Activated CD8-positive, alpha-beta T cell treated with anti-CD3 and anti-CD28 coated beads, Interleukin-2, amount 10 ng/mL, durations not matched to agents 7 days and 5 days (primary cell): Measurements from ENCODE around the gene IFI27L1. TPM values are rescaled to one million over a fixed set of nuclear protein-coding genes. Genes with fewer than 3 reads are reported as not detected.

ENCODE experiments used
- ATAC-seq: fragments of 150-1000 bp; cut with Tn5 transposase; one replicate; pipeline ENCODE4 v1.10.0; 2021; ENCODE audit warnings: moderate library complexity
- CTCF ChIA-PET: fragments of 350-600 bp; sonication (Branson Sonifier 250); formaldehyde crosslinking; loops from one replicate; lab custom pipeline; 2021; ENCODE audit warnings: antibody characterized with exemption; lab: Charles Lee
- POLR2A ChIA-PET: fragments of 350-600 bp; sonication (Branson Sonifier 250); formaldehyde crosslinking; loops from one replicate; lab custom pipeline; 2021; ENCODE audit warnings: antibody characterized with exemption; lab: Charles Lee
- DNase-seq: peaks from one replicate; pipeline ENCODE4 v3.0.0-alpha.2; 2020
- H3K27ac Mint-ChIP-seq: one replicate; pipeline ENCODE4 v1.8.0; 2021; ENCODE audit warnings: mild to moderate bottlenecking, mixed read lengths
- H3K27me3 Mint-ChIP-seq: one replicate; pipeline ENCODE4 v1.8.0; 2021; ENCODE audit warnings: low read depth, mixed read lengths
- H3K36me3 Mint-ChIP-seq: one replicate; pipeline ENCODE4 v1.8.0; 2021; ENCODE audit warnings: low read depth, mixed read lengths
- H3K4me1 Mint-ChIP-seq: one replicate; pipeline ENCODE4 v1.8.0; 2021; ENCODE audit warnings: low read depth, mixed read lengths
- H3K4me3 Mint-ChIP-seq: one replicate; pipeline ENCODE4 v1.8.0; 2021; ENCODE audit warnings: mild to moderate bottlenecking, mixed read lengths
- H3K9me3 Mint-ChIP-seq: one replicate; pipeline ENCODE4 v1.8.0; 2022; ENCODE audit warnings: mixed read lengths; ENCODE audit not compliant: insufficient read depth
- total RNA-seq, 2 experiments: library from RNA; stranded (reverse); gene quantifications; one replicate each; pipeline ENCODE4 v1.2.3, GENCODE V29; 2021

Gene IFI27L1
- total RNA-seq, 2 experiments from 2014 or later, result 34.7 to 41.3 TPM

DNA sequence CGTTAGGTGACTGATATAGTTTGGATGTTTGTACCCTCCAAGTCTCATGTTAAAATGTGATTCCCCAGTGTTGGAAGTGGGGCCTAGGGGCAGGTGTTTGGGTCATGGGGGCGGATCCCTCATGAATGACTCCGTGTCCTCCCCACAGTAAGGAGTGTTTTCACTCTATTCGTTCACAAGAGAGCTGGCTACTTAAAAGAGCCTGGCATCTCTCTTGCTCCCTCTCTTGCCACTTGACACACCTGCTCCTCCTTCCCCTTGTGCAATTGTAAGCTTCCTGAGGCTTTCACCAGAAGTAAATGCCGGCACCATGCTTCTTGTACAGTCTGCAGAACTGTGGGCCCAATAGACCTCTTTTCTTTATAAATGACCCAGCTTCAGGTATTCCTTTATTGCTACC, 45.7 kb downstream of the IFI27L1 start:
- CTCF ChIA-PET, result interaction anchor here (0.9 to 3.4 kb wide), 2 partner anchors 10 to 187 kb away, joined by 3 to 14 read pairs; no protein-coding TSS in a partner anchor
- peaks cover 17% of the 10 kb centered on the region for H3K4me1 Mint-ChIP-seq
- H3K36me3 Mint-ChIP-seq, result peaks cover 6% of the 10 kb centered on the region
- H3K27ac Mint-ChIP-seq, result no peak overlapping the region
- peaks cover 7% of the 10 kb centered on the region for H3K27me3 Mint-ChIP-seq
- DNase-seq (no peak), ATAC-seq (no peak)
- POLR2A ChIA-PET, result no interaction called here
- peaks cover 3% of the 10 kb centered on the region for H3K9me3 Mint-ChIP-seq
- no peak overlapping the region for H3K4me3 Mint-ChIP-seq

- Mint-ChIP-seq H3K4me1 (peaks cover 17% of the 10 kb centered on the region), H3K36me3 (peaks cover 6% of the 10 kb centered on the region), H3K27ac (no peak overlapping the region), H3K9me3 (no peaks in the 10 kb centered on the region), H3K4me3 (no peak overlapping the region), H3K27me3 (peaks cover 7% of the 10 kb centered on the region)
- no peak for DNase-seq
- POLR2A ChIA-PET, result no interaction called here
- CTCF ChIA-PET, result interaction anchor here (0.9 to 3.4 kb wide), 2 partner anchors 9 to 187 kb away, joined by 3 to 14 read pairs; no protein-coding TSS in a partner anchor
- no peak for ATAC-seq
These were observed 46.2 kb downstream of the IFI27L1 start for GRCh38 chr14:94127330-94127729.

DNA sequence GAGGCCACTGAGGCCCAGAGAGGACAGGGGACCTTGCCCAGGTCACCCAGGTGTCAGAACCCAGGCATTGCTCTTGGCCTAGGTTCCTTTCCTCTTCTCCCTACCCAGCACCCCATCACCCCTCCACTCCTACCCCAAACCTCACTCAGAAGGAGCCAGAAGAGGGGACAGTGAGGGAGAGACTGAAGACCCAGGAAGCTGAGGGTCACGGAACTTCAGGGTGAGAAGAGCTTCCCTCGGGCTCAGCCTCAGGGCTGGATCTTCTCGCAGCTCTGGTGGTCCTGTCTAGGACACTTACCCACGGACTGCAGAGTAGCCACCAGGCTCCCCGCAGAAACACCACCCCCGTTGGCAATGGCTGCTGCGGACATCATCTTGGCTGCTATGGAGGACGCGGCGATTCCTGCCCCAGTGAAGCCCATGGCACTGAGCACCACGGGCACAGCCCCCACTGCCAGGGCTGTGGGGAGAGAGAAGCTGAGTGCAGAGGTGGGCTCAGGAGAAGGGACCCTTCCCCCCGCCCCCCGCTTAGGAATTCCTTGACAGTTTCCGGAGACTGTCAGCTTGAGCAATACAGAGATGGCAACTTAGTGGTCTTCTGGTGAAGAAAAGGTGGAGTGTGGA, 47.2 kb downstream of the IFI27L1 start:
- Mint-ChIP-seq H3K27me3 (peaks cover 7% of the 10 kb centered on the region), H3K27ac (peak overlapping the region; percentile 88), H3K9me3 (no peaks in the 10 kb centered on the region), H3K36me3 (peaks cover 6% of the 10 kb centered on the region), H3K4me3 (peak overlapping the region; percentile 78), H3K4me1 (peaks cover 17% of the 10 kb centered on the region)
- CTCF ChIA-PET, result interaction anchor here (0.8 to 5.5 kb wide), 9 partner anchors 8 to 189 kb away, joined by 3 to 79 read pairs (median 12); no protein-coding TSS in a partner anchor
- ATAC-seq (no peak), DNase-seq (no peak)
- POLR2A ChIA-PET, result interaction anchor here (0.6 to 1.2 kb wide), 4 partner anchors 33 to 61 kb away, joined by 3 to 8 read pairs (median 4); partner anchors contain the start of genes DDX24 and IFI27L1

DNA sequence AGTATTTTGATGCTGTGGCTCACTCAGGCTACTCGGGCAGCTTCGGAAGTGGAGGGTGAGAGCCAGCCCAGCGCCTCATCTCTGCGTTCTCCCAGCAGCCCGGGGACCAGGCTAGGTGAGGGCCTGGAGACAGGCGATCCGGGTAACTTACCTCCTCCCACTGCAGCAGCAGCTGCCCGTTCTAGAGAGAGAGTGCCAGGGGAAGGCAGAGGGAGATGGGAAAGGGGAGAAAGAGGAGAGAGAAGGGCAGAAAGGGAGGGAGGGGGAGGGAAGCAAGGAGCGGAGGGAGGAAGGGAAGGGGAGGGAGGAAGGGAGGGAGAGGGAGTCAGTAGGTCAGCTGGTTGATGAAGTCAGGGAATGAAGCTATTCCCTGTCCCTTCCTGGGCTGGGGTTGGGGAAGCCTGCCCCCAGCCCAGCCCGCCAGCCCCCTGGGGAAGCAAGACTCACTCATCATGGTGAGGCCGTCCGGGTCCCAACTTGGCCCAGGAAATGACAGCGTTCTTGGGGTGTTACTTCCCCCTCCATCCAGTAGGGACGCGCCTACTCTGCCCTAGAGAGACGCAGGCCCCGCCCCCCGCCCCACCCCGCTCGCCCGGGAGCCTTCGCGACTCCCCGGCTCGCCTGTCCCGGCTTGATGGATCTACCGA, 48.1 kb downstream of the IFI27L1 start, which contains the start of gene IFI27L2:
IFI27L2 (minus strand) TSS at position 494 of the 647 bp plus-strand sequence; CDS start at position 454, 40 bp downstream.
- Mint-ChIP-seq H3K36me3 (peaks cover 6% of the 10 kb centered on the region), H3K27me3 (peaks cover 11% of the 10 kb centered on the region), H3K4me3 (peak within 1 kb of the TSS; percentile 78), H3K9me3 (no peaks in the 10 kb centered on the region), H3K27ac (peak within 1 kb of the TSS; percentile 88), H3K4me1 (peaks cover 17% of the 10 kb centered on the region)
- POLR2A ChIA-PET, result interaction anchor here (0.7 to 1.2 kb wide), 5 partner anchors 34 to 201 kb away, joined by 3 to 8 read pairs (median 3); partner anchors contain the start of genes DDX24 and IFI27L1
- peak; percentile 84 for DNase-seq
- peak; percentile 98 for ATAC-seq
- CTCF ChIA-PET, result interaction anchor here (0.8 to 5.5 kb wide), 15 partner anchors 7 to 191 kb away, joined by 3 to 79 read pairs (median 4); partner anchors contain the start of genes DDX24 and IFI27L1

- peak overlapping the region; percentile 88 for H3K27ac Mint-ChIP-seq
- DNase-seq, result peak; percentile 39
- POLR2A ChIA-PET, result interaction anchor here (0.7 kb wide), 2 partner anchors 115 to 200 kb away, joined by 3 read pairs; no protein-coding TSS in a partner anchor
- peak; percentile 45 for ATAC-seq
- H3K9me3 Mint-ChIP-seq, result peaks cover under 1% of the 10 kb centered on the region
- peak overlapping the region; percentile 78 for H3K4me3 Mint-ChIP-seq
- peaks cover 6% of the 10 kb centered on the region for H3K36me3 Mint-ChIP-seq
- CTCF ChIA-PET, result interaction anchor here (0.8 to 5.5 kb wide), 17 partner anchors 8 to 356 kb away, joined by 3 to 79 read pairs (median 4); partner anchors contain the start of genes DDX24 and IFI27L1
- H3K4me1 Mint-ChIP-seq, result peaks cover 17% of the 10 kb centered on the region
- peaks cover 13% of the 10 kb centered on the region for H3K27me3 Mint-ChIP-seq
These were observed 48.8 kb downstream of the IFI27L1 start for GRCh38 chr14:94129758-94130414.

DNA sequence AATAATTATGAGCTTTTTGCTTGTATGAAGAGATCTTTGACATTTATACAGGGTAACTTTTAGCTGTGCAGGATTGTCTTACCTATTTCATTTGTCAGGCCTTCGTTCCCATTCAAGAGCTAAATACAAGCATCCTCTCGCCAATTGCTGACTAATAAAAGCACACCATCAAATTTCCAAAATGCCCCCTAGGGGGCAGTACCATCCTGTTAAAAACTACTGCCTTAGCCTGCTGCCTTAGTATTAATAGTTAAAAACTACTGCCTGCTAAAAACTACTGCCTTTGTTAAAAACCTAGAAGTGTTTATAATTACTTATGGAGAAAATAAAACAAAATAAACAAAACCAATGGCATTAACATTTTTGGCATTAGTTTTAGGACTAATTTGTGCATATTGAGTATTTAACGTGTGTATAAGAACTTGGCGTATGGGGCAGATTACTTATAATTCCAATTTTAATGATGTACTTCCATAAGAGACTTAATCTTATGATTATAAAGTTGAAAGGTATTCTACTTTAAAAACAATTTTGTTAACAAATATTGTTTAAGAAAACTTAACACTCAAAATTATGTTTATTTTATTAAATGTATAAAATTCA, 51.3 kb downstream of the IFI27L1 start:
- Mint-ChIP-seq H3K4me3 (no peak overlapping the region), H3K27ac (no peak overlapping the region), H3K4me1 (peaks cover 22% of the 10 kb centered on the region), H3K36me3 (peaks cover 6% of the 10 kb centered on the region), H3K27me3 (peaks cover 27% of the 10 kb centered on the region), H3K9me3 (peaks cover 11% of the 10 kb centered on the region)
- ATAC-seq (peak; percentile 23), DNase-seq (peak; percentile 76)
- ChIA-PET POLR2A (interaction anchor here (0.9 kb wide), 1 partner anchor 113 kb away, joined by 3 read pairs; no protein-coding TSS in a partner anchor), CTCF (interaction anchor here (0.8 to 5.5 kb wide), 45 partner anchors 10 to 477 kb away, joined by 3 to 79 read pairs (median 4); partner anchors contain the start of genes IFI27, OTUB2 and PPP4R4)

GRCh38 chr14:94135476-94135875, 54.4 kb downstream of the IFI27L1 start:
- H3K9me3 Mint-ChIP-seq, result peaks cover 11% of the 10 kb centered on the region
- no peak overlapping the region for H3K27ac Mint-ChIP-seq
- H3K27me3 Mint-ChIP-seq, result peaks cover 24% of the 10 kb centered on the region
- DNase-seq, result no peak
- H3K36me3 Mint-ChIP-seq, result peaks cover 3% of the 10 kb centered on the region
- CTCF ChIA-PET, result interaction anchor here (0.8 to 3.4 kb wide), 7 partner anchors 44 to 479 kb away, joined by 4 to 44 read pairs (median 23); partner anchors contain the start of genes DDX24 and IFI27L1
- H3K4me3 Mint-ChIP-seq, result no peak overlapping the region
- ATAC-seq, result no peak
- POLR2A ChIA-PET, result no interaction called here
- peaks cover 5% of the 10 kb centered on the region for H3K4me1 Mint-ChIP-seq

DNA sequence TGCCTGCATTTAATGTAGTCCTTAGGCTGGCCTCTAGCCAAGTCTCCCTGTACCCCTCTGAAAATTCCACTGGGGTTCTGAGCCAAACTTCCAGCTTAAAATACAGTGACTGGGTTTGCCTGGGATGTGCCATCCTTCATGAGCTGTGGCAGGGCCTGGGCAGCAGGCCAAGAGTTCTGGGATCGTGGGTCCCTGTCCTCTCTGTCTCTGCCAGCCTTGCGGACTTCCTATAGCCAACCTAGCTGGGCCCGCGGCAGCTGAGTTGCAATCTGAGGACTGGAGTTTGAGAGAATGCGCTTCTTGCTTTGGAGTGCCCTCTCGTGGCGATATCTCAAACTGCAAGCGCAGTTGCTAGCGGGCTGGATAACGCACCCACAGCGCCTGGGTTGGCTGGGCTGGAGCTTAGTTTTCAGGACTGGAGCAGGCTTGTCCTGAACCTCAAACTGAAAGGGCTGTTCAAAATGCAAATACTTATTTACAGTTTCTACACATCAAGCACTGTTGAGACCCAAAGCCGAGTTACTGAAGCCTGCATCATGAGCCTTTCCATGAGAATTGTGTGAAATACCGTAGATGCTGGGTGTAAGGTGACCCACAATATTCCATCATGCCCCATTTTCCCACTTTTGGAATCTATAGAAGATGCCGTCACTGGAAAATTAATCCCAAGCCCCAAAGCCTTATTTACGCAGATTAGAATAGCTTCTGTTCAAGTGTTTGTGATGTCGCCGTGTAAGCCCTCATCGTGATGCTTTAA, 55.6 kb downstream of the IFI27L1 start:
- peaks cover 5% of the 10 kb centered on the region for H3K4me1 Mint-ChIP-seq

DNA sequence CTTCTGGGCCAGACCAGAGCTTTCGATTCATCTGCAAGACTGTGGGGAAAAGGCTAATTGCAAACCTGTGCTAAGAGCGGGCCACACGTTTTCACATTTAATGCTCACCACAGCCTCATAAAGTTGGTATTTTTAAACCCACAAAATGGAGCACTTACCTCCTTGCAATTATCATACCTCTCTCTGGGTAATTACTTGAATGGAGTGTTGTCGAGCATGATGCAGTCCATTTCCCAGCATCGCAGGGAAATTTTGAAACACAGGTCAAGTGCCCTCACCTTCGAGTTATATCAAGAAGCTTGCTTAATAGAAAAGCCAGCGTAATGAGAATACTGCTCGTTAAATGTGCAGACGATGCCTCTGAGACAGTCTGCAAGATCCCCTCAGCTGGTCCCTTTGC, 57.1 kb downstream of the IFI27L1 start:
- H3K27me3 Mint-ChIP-seq, result peaks cover 23% of the 10 kb centered on the region
- CTCF ChIA-PET, result interaction anchor here (0.8 to 3.8 kb wide), 11 partner anchors 7 to 230 kb away, joined by 3 to 108 read pairs (median 6); partner anchors contain the start of gene IFI27L2

More for the DNA sequence above, 55.6 kb downstream of the IFI27L1 start:
- Mint-ChIP-seq H3K4me3 (no peak overlapping the region), H3K36me3 (peaks cover 3% of the 10 kb centered on the region), H3K9me3 (peaks cover 11% of the 10 kb centered on the region), H3K27ac (no peak overlapping the region), H3K27me3 (peaks cover 21% of the 10 kb centered on the region)
- peak; percentile 89 for DNase-seq
- ATAC-seq, result peak; percentile 85
- ChIA-PET POLR2A (interaction anchor here (0.9 to 1.1 kb wide), 3 partner anchors 56 to 1398 kb away, joined by 3 to 4 read pairs (median 3); partner anchors contain the start of genes DDX24 and IFI27L1), CTCF (interaction anchor here (0.7 to 3.8 kb wide), 67 partner anchors 9 to 503 kb away, joined by 3 to 108 read pairs (median 5); partner anchors contain the start of genes ASB2, DDX24, IFI27 and IFI27L1)

GRCh38 chr14:94139006-94139405, 57.9 kb downstream of the IFI27L1 start:
- POLR2A ChIA-PET, result interaction anchor here (0.6 kb wide), 1 partner anchor 40 kb away, joined by 3 read pairs; no protein-coding TSS in a partner anchor

More for the DNA sequence above, 57.1 kb downstream of the IFI27L1 start:
- Mint-ChIP-seq H3K27ac (no peak overlapping the region), H3K4me3 (no peak overlapping the region), H3K36me3 (peaks cover 3% of the 10 kb centered on the region), H3K4me1 (peaks cover 5% of the 10 kb centered on the region), H3K9me3 (peaks cover 11% of the 10 kb centered on the region)
- DNase-seq (no peak), ATAC-seq (no peak)
- POLR2A ChIA-PET, result no interaction called here

More at GRCh38 chr14:94139006-94139405, 57.9 kb downstream of the IFI27L1 start:
- peaks cover 11% of the 10 kb centered on the region for H3K9me3 Mint-ChIP-seq
- ATAC-seq (no peak), DNase-seq (no peak)
- CTCF ChIA-PET, result interaction anchor here (1.0 to 3.8 kb wide), 6 partner anchors 10 to 234 kb away, joined by 3 to 108 read pairs (median 6); partner anchors contain the start of gene IFI27L2
- no peak overlapping the region for H3K27ac Mint-ChIP-seq
- H3K4me3 Mint-ChIP-seq, result no peak overlapping the region
- H3K27me3 Mint-ChIP-seq, result peaks cover 20% of the 10 kb centered on the region
- peaks cover 3% of the 10 kb centered on the region for H3K36me3 Mint-ChIP-seq
- H3K4me1 Mint-ChIP-seq, result peaks cover 5% of the 10 kb centered on the region
